ENCODE measurements around the gene GDPGP1. TPM values are rescaled to one million over a fixed set of nuclear protein-coding genes. Genes with fewer than 3 reads are reported as not detected.

The GDPGP1 gene
- polyA plus RNA-seq, 1 donor from 2014 or later, result 4.3 TPM

- H3K27ac ChIP-seq (ENCODE audit: low read length), result no peak overlapping the region
- no peak overlapping the region for H3K4me3 ChIP-seq (ENCODE audit: low read length)
- H4K20me1 ChIP-seq (ENCODE audit: insufficient read depth), result no peaks in the 10 kb centered on the region
- no peaks in the 10 kb centered on the region for H3K27me3 ChIP-seq (ENCODE audit: insufficient read depth, low read depth, low read length)
- no peak overlapping the region for H3K4me2 ChIP-seq (ENCODE audit: low read length)
- H3K9ac ChIP-seq (ENCODE audit: low read length), result no peak overlapping the region
- H3K9me3 ChIP-seq (ENCODE audit: low read length), result no peaks in the 10 kb centered on the region
- TF ChIP-seq SMC3 (conservative IDR thresholded peaks at IDR 0.05; ENCODE audit: poor library complexity) (no peak), MXI1 (conservative IDR thresholded peaks at IDR 0.05; ENCODE audit: poor library complexity, severe bottlenecking) (no peak)
- H3K9me2 ChIP-seq (ENCODE audit: insufficient read depth, low read length), result no peaks in the 10 kb centered on the region
- H2AFZ ChIP-seq (ENCODE audit: low read depth, low read length), result no peak overlapping the region
- H3F3A ChIP-seq (ENCODE audit: insufficient read depth, low read length, poor library complexity, severe bottlenecking), result no peaks in the 10 kb centered on the region
- H3K79me2 ChIP-seq (replicated peaks; ENCODE audit: insufficient read depth, low read length), result peaks cover 19% of the 10 kb centered on the region
- no peaks in the 10 kb centered on the region for H3K36me3 ChIP-seq (ENCODE audit: insufficient read depth, low read length)
Observed at GRCh38 chr15:90211009-90211408, 23.0 kb upstream of the GDPGP1 start.

GRCh38 chr15:90211440-90212143 lies 22.4 kb upstream of the GDPGP1 start:
- no peaks in the 10 kb centered on the region for H4K20me1 ChIP-seq (ENCODE audit: insufficient read depth)
- no peaks in the 10 kb centered on the region for H3K36me3 ChIP-seq (ENCODE audit: insufficient read depth, low read length)
- H3K27ac ChIP-seq (ENCODE audit: low read length), result no peak overlapping the region
- no peak overlapping the region for H2AFZ ChIP-seq (ENCODE audit: low read depth, low read length)
- H3K79me2 ChIP-seq (replicated peaks; ENCODE audit: insufficient read depth, low read length), result peaks cover 17% of the 10 kb centered on the region
- no peak overlapping the region for H3K9ac ChIP-seq (ENCODE audit: low read length)
- no peak overlapping the region for H3K4me3 ChIP-seq (ENCODE audit: low read length)
- H3K27me3 ChIP-seq (ENCODE audit: insufficient read depth, low read depth, low read length), result no peaks in the 10 kb centered on the region
- H3K9me3 ChIP-seq (ENCODE audit: low read length), result no peaks in the 10 kb centered on the region
- H3K4me2 ChIP-seq (ENCODE audit: low read length), result no peak overlapping the region
- H3K9me2 ChIP-seq (ENCODE audit: insufficient read depth, low read length), result no peaks in the 10 kb centered on the region
- TF ChIP-seq TAF1 (IDR thresholded peaks at IDR 0.05; ENCODE audit: low read depth), result no peak
- no peak for TF ChIP-seq REST (IDR thresholded peaks at IDR 0.05; ENCODE audit: borderline replicate concordance)
- no peak for TF ChIP-seq POLR2AphosphoS5 (IDR thresholded peaks at IDR 0.05)
- no peak for TF ChIP-seq RAD21 (conservative IDR thresholded peaks at IDR 0.05)
- no peak for TF ChIP-seq EZH2 (IDR thresholded peaks at IDR 0.05; ENCODE audit: borderline replicate concordance, insufficient read depth, low read length, poor library complexity, severe bottlenecking)
- no peak for TF ChIP-seq SMC3 (conservative IDR thresholded peaks at IDR 0.05; ENCODE audit: poor library complexity)
- no peak for TF ChIP-seq CTCF (IDR thresholded peaks at IDR 0.05; ENCODE audit: poor library complexity, severe bottlenecking)
- TF ChIP-seq MXI1 (conservative IDR thresholded peaks at IDR 0.05; ENCODE audit: poor library complexity, severe bottlenecking), result no peak
- no peak for TF ChIP-seq EP300 (conservative IDR thresholded peaks at IDR 0.05; ENCODE audit: poor library complexity, severe bottlenecking)
- H3F3A ChIP-seq (ENCODE audit: insufficient read depth, low read length, poor library complexity, severe bottlenecking), result no peaks in the 10 kb centered on the region

All from neural cell (in vitro differentiated cells).